KG1 (cell line): ENCODE data around the gene RAB39B.

Experiments
- DNase-seq: peaks from one replicate; lab custom pipeline; 2025; lab: John Stamatoyannopoulos, UW

The RAB39B gene

DNA sequence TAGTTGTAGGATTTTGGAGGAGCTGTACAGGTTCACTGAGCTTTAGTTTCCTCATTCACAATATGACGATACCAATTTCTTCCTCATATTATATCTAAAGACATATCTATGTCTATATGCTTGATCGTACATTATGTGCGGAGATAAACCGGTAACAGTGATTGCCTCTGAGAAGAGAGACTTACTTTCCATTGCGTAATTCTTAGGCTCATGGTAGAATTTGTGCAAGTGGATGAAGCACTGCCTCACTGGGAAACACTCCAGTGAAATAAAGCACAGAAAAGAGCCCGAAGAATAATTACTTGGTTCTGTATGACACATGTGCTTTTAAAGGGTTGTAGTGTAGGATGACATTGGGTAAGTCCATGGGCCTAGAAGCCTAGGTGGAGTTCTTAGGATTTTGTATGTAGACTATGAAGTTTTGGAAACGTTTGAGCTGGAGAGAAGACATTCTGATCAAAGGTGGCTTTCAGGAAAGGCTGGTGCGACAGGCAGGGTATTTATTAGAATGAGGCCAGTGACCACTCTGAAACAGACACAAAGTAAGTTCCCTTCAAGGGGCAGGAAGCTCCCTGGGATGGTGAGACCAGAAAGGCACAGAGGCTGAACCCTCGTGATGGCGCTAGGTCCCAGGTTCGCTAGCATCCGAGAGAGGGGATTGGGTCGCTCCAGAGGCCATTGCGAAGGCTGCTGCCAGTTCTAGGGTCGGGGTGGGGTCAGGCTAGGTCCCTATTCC, 48.7 kb downstream of the RAB39B start:
- no peak for DNase-seq

DNA sequence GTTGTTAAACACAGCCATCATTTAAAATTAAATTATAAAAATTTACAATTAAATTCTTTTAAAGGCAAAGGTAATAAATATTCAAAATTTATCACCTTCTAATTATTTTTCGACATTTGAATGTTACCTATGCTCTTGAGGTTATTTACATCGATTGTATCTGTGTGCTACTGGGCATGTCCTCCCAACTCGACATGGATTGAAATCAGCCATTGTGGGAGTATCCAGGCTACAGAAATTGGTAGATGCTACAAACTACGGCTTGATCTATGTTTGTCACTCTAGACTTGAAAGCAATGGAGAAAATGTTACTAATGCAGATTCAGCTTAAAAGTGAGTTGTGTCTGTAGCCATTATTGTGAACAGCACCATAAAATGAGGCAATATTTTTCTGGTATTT, 50.6 kb downstream of the RAB39B start:
- DNase-seq = no peak

DNA sequence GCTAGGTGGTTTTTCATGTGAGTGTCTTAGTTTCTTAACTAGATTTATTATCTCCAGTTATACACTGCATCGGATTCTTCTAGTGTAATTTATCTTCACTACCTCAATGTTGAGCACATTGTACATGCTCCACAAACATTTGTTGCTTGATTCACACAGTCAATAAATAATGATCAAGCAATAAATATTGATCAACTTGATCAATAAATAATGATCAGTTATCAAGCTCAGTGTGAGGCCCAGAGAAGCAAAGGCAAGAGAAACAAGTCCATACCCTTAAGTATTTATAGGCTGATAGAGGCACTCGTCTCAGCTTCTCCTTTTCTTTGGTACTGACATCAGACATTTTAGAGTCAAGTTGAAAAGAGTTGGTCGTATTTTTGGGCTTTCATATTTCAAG, 53.1 kb downstream of the RAB39B start:
- DNase-seq = no peak
